ENCODE data around the gene SLC10A3. TPM values are rescaled to one million over a fixed set of nuclear protein-coding genes. Genes with fewer than 3 reads are reported as not detected.

Gene SLC10A3
- total RNA-seq, 1 donor from 2014 or later = 20.6 TPM

DNA sequence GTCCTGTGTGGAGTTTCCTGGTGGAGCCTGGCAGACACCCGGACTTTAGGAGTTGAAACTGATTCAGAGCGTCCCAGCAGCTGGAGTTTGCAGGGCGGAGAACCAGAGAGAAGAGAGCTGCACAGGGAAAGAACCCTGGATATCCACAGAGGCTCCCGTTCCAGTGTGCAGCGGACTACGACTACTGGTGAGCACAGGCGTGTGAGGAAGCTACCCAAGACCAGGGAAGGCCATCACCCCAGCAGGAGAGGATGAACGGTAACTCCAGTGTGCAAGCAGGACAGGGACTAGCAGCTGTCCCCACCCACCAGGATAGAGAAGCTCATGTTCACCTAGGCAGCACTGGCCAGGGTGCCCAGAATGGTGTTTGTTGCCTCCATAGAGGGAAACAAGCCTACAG lies 13.6 kb downstream of the SLC10A3 start:
- no peak for DNase-seq (ENCODE audit: extremely low spot score, unreplicated experiment)
- TF ChIP-seq, protein P1, sequence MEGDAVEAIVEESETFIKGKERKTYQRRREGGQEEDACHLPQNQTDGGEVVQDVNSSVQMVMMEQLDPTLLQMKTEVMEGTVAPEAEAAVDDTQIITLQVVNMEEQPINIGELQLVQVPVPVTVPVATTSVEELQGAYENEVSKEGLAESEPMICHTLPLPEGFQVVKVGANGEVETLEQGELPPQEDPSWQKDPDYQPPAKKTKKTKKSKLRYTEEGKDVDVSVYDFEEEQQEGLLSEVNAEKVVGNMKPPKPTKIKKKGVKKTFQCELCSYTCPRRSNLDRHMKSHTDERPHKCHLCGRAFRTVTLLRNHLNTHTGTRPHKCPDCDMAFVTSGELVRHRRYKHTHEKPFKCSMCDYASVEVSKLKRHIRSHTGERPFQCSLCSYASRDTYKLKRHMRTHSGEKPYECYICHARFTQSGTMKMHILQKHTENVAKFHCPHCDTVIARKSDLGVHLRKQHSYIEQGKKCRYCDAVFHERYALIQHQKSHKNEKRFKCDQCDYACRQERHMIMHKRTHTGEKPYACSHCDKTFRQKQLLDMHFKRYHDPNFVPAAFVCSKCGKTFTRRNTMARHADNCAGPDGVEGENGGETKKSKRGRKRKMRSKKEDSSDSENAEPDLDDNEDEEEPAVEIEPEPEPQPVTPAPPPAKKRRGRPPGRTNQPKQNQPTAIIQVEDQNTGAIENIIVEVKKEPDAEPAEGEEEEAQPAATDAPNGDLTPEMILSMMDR (IDR thresholded peaks at IDR 0.05) = no peak
- no peak overlapping the region for H3K27ac Mint-ChIP-seq (ENCODE audit: unreplicated experiment)
- H3K9me3 Mint-ChIP-seq (ENCODE audit: unreplicated experiment) = no peaks in the 10 kb centered on the region
- peaks cover 6% of the 10 kb centered on the region for H3K36me3 Mint-ChIP-seq (ENCODE audit: unreplicated experiment)
- H3K4me3 Mint-ChIP-seq (ENCODE audit: unreplicated experiment) = no peak overlapping the region
- H3K27me3 Mint-ChIP-seq (ENCODE audit: unreplicated experiment) = no peaks in the 10 kb centered on the region
- H3K4me1 Mint-ChIP-seq (ENCODE audit: unreplicated experiment) = peaks cover 2% of the 10 kb centered on the region

DNA sequence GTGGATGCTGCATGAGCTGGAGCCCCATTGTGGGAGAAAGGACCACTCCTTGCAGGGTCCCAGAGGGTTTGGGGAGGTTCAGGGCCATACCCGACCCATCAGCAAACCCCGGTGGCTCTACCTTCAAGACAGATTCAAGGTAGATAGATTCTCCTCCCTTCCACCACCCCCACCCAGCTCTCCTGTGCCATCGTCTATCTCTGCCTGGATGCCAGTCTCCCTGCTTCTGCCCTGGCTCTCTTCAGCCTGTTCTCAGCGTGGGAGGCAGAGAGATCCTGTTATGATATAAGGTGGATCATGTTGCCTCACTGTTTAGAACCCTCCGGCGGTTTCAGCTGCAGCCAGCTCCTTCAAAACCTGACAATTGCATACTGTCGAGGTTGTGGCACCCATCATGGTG lies 16.7 kb downstream of the SLC10A3 start:
- H3K4me1 Mint-ChIP-seq (ENCODE audit: unreplicated experiment) = peaks cover 2% of the 10 kb centered on the region
- no peaks in the 10 kb centered on the region for H3K9me3 Mint-ChIP-seq (ENCODE audit: unreplicated experiment)
- H3K4me3 Mint-ChIP-seq (ENCODE audit: unreplicated experiment) = no peak overlapping the region
- TF ChIP-seq, protein P1 (IDR thresholded peaks at IDR 0.05) = no peak
- H3K27ac Mint-ChIP-seq (ENCODE audit: unreplicated experiment) = no peak overlapping the region
- H3K27me3 Mint-ChIP-seq (ENCODE audit: unreplicated experiment) = no peaks in the 10 kb centered on the region
- H3K36me3 Mint-ChIP-seq (ENCODE audit: unreplicated experiment) = peaks cover 14% of the 10 kb centered on the region
- DNase-seq (ENCODE audit: extremely low spot score, unreplicated experiment) = no peak

DNA sequence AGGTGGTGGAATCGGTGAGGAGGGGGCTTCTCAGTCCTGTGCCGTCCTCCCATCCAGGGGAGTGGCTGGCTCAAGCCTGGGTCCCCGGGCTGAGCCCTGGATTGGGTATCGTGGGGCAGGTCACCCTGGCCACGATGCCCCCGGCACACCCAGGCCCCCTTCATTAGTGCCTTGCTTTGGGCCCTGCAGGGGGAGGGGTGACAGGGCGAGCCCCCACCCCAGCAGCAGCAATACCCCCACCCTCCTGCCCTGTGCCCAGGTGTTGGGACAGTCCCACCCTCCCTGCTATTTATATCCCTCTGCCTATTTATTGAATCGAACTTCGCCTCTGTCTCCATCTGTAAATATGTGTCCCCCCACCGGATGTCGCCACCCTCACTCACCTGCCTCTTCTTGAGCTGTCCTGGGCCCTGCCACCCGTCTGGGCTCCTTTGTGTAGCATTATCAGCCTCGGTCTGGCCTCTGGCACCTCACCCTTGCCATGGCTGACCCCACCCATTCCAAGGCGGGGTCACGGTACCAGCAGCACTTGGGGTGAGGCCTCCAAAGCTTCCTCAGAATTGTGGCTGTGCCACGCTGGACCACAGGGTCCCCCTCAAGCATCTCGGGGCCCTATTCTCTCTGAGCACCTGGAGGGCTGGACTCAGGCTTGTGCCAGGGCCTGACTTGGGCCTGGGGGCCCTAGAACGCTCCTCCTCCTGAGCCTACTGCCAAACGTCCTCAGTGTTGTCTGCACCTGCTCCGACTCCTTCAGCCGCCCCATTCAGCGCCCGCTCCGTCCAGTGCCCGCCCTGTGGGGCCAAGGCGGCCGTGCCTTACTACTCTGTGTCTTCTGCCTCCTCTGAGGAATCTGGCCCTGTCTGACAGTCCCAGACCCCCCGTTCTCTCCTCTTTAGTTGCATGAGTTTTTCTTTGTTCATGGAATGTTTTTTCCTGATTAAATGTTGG lies 17.5 kb downstream of the SLC10A3 start:
- no peaks in the 10 kb centered on the region for H3K27me3 Mint-ChIP-seq (ENCODE audit: unreplicated experiment)
- no peak overlapping the region for H3K27ac Mint-ChIP-seq (ENCODE audit: unreplicated experiment)
- H3K4me1 Mint-ChIP-seq (ENCODE audit: unreplicated experiment) = peaks cover under 1% of the 10 kb centered on the region
- no peaks in the 10 kb centered on the region for H3K9me3 Mint-ChIP-seq (ENCODE audit: unreplicated experiment)
- peaks cover 14% of the 10 kb centered on the region for H3K36me3 Mint-ChIP-seq (ENCODE audit: unreplicated experiment)
- H3K4me3 Mint-ChIP-seq (ENCODE audit: unreplicated experiment) = no peak overlapping the region
- TF ChIP-seq, protein P1 (IDR thresholded peaks at IDR 0.05) = no peak
- no peak for DNase-seq (ENCODE audit: extremely low spot score, unreplicated experiment)

DNA sequence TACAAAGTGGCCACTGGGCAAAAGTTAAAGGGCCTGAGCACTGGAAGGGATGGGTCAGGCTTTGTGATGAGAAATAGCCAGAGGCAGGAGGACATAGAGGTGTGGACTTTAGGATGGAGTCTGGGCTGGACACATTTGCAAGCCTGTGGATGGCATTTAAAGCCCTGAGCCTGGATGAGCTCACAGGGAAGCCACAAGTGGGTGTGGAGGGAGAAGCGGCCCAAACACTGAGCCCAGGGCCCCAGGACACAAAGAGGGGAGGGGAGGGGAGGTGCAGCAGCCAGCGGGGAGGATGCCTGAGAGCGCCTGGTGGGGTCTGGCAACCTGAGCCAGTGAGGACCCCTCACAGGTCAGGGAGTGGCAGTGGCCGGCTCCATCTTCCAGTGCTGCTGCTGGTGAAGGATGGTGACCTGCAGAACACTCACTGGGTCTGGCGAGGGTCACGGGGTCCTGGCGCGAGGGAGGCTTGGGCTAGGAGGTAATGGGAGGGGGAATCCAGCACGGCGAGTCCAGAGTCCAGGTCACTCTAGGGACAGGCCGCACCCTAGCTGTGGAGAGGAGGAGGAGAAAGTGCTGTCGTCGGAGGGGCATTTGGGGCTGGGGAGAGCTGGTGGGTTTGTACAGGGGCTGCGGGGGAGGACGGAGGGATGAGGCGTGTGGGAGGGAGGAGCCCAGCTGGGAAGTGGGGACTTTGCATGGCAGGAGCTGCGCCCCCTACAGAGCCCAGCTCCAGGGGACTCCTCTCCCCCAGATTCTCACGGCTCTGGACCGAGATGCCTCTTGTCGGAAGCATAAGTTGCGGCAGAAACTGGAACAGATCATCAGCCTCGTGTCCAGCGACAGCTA lies 18.4 kb downstream of the SLC10A3 start:
- H3K9me3 Mint-ChIP-seq (ENCODE audit: unreplicated experiment) = no peaks in the 10 kb centered on the region
- TF ChIP-seq, protein P1 (IDR thresholded peaks at IDR 0.05) = no peak
- no peaks in the 10 kb centered on the region for H3K4me1 Mint-ChIP-seq (ENCODE audit: unreplicated experiment)
- H3K36me3 Mint-ChIP-seq (ENCODE audit: unreplicated experiment) = peaks cover 14% of the 10 kb centered on the region
- no peaks in the 10 kb centered on the region for H3K27me3 Mint-ChIP-seq (ENCODE audit: unreplicated experiment)
- H3K27ac Mint-ChIP-seq (ENCODE audit: unreplicated experiment) = no peak overlapping the region
- no peak overlapping the region for H3K4me3 Mint-ChIP-seq (ENCODE audit: unreplicated experiment)
- DNase-seq (ENCODE audit: extremely low spot score, unreplicated experiment) = no peak

All from osteocyte (in vitro differentiated cells).